Endothelial cell of umbilical vein (primary cell): ENCODE data around the gene DYNC1H1. TPM values are rescaled to one million over a fixed set of nuclear protein-coding genes. Genes with fewer than 3 reads are reported as not detected.

Source experiments
- BruUV-seq: library from RNA; stranded (reverse); fragments of 400-500 nt; replicated peaks from 2 replicates; lab custom pipeline; 2021; lab: Mats Ljungman, UMichigan
- CTCF ChIA-PET: fragments of 300-600, 350-600 bp; sonication (Branson Sonifier 250); formaldehyde crosslinking; loops from one replicate; lab custom pipeline; 2021; ENCODE audit warnings: antibody characterized with exemption, inconsistent platforms; lab: Charles Lee
- POLR2A ChIA-PET: fragments of 300-600, 350-600 bp; sonication (Branson Sonifier 250); formaldehyde crosslinking; loops from one replicate; lab custom pipeline; 2021; ENCODE audit warnings: antibody characterized with exemption, inconsistent platforms; lab: Charles Lee
- DNase-seq: peaks from one replicate; pipeline ENCODE4 v3.0.0-alpha.2; 2011; ENCODE audit warnings: low read depth, low spot score
- FAIRE-seq: peaks from 2 replicates; lab custom pipeline; 2011; peaks lifted over from hg19 to GRCh38; lab: Jason Lieb, UNC
- H2AFZ ChIP-seq: 2 replicates; pipeline ENCODE4 v1.6.0; 2012; ENCODE audit warnings: low read depth, low read length, control low read depth, inconsistent platforms
- H3K27ac ChIP-seq: 2 replicates; pipeline ENCODE4 v1.5.1; 2011; ENCODE audit warnings: low read depth, mild to moderate bottlenecking, control low read depth, low read length, moderate library complexity; ENCODE audit not compliant: insufficient read depth
- H3K27me3 ChIP-seq, 2 experiments: 2 replicates each; pipeline versions ENCODE4 v1.6.0 to v1.6.1; 2011; ENCODE audit warnings: low read length in 2 of 2, mixed read lengths in 1 of 2; ENCODE audit not compliant: control insufficient read depth in 2 of 2, insufficient read depth in 2 of 2
- H3K36me3 ChIP-seq, 2 experiments: 2 replicates in 1 of 2; 3 replicates in 1 of 2; pipeline ENCODE4 v1.5.1; 2011; ENCODE audit warnings: low read length in 2 of 2, mild to moderate bottlenecking in 1 of 2, moderate library complexity in 1 of 2; ENCODE audit not compliant: control insufficient read depth in 2 of 2, insufficient read depth in 2 of 2; ENCODE audit errors: extremely low read depth in 1 of 2
- H3K4me1 ChIP-seq: 3 replicates; pipeline ENCODE4 v1.5.1; 2011; ENCODE audit warnings: mild to moderate bottlenecking, low read length; ENCODE audit not compliant: control insufficient read depth, insufficient read depth; ENCODE audit errors: extremely low read depth
- H3K4me2 ChIP-seq: 2 replicates; pipeline ENCODE4 v1.6.1; 2011; ENCODE audit warnings: low read length, control low read depth, mixed read lengths; ENCODE audit not compliant: insufficient read depth
- H3K4me3 ChIP-seq, 3 experiments: fragments of 200-600 bp in 1 of 3; sonication (generic), shearing (Covaris generic) in 1 of 3; replicated peaks in 1 of 3; 2 replicates each; pipeline ENCODE4 v1.5.1; 2011 to 2016; ENCODE audit warnings: control low read depth in 3 of 3, low read length in 3 of 3, mild to moderate bottlenecking in 2 of 3, inconsistent platforms in 1 of 3, low read depth in 1 of 3, moderate library complexity in 1 of 3; ENCODE audit not compliant: insufficient read depth in 1 of 3
- H3K79me2 ChIP-seq: 2 replicates; pipeline ENCODE4 v1.6.0; 2012; ENCODE audit warnings: low read length, inconsistent platforms; ENCODE audit not compliant: control insufficient read depth, insufficient read depth
- H3K9ac ChIP-seq: replicated peaks from 2 replicates; pipeline ENCODE3; 2011; ENCODE audit warnings: low read length, control low read depth; ENCODE audit not compliant: insufficient read depth; ENCODE audit errors: extremely low read depth
- H3K9me1 ChIP-seq: replicated peaks from 3 replicates; pipeline ENCODE4 v1.6.0; 2011; ENCODE audit warnings: mild to moderate bottlenecking, low read length; ENCODE audit not compliant: control insufficient read depth, insufficient read depth; ENCODE audit errors: extremely low read depth
- H3K9me3 ChIP-seq: replicated peaks from 2 replicates; pipeline ENCODE4 v1.5.1; 2012; ENCODE audit warnings: low read length, inconsistent platforms; ENCODE audit not compliant: control insufficient read depth, insufficient read depth
- H4K20me1 ChIP-seq: replicated peaks from 2 replicates; pipeline ENCODE3; 2011; ENCODE audit warnings: mild to moderate bottlenecking, low read length; ENCODE audit not compliant: control insufficient read depth, insufficient read depth; ENCODE audit errors: extremely low read depth
- CTCF ChIP-seq, 2 donors: IDR thresholded peaks; 1 replicate in 1 of 2; 2 replicates in 1 of 2; pipeline ENCODE4 v1.5.1; 2011; ENCODE audit warnings: low read length in 2 of 2, mild to moderate bottlenecking in 2 of 2, moderate library complexity in 2 of 2, control low read depth in 1 of 2, inconsistent platforms in 1 of 2, low read depth in 1 of 2; ENCODE audit not compliant: insufficient read depth in 1 of 2; ENCODE audit errors: extremely low read depth in 1 of 2
- EZH2 ChIP-seq: IDR thresholded peaks from 2 replicates; pipeline ENCODE4 v1.6.1; 2012; ENCODE audit warnings: borderline replicate concordance, low read depth, mild to moderate bottlenecking, moderate library complexity, low read length, inconsistent platforms; ENCODE audit not compliant: severe bottlenecking
- FOS ChIP-seq: IDR thresholded peaks from 2 replicates; pipeline ENCODE4 v1.6.1; 2011; ENCODE audit warnings: mild to moderate bottlenecking, low read length, moderate library complexity, borderline replicate concordance; ENCODE audit not compliant: insufficient read depth
- GATA2 ChIP-seq: IDR thresholded peaks from 2 replicates; pipeline ENCODE4 v1.7.0; 2011; ENCODE audit warnings: low read depth, mild to moderate bottlenecking, moderate library complexity, mixed read lengths, low read length; ENCODE audit not compliant: insufficient read length, insufficient read depth
- JUN ChIP-seq: IDR thresholded peaks from 2 replicates; pipeline ENCODE4 v1.6.1; 2011; ENCODE audit warnings: borderline replicate concordance, low read depth; ENCODE audit not compliant: insufficient read length, insufficient read depth
- POLR2A ChIP-seq: IDR thresholded peaks from 2 replicates; pipeline ENCODE4 v1.6.1; 2012; ENCODE audit warnings: low read depth, mild to moderate bottlenecking, control low read depth, low read length
- POLR2AphosphoS5 ChIP-seq: IDR thresholded peaks from 2 replicates; pipeline ENCODE4 v1.6.1; 2012; ENCODE audit warnings: low read depth, mild to moderate bottlenecking, control low read depth, low read length, moderate library complexity; ENCODE audit not compliant: insufficient read depth
- dilution Hi-C: fragments of 300-500 bp; cut with MboI; formaldehyde crosslinking; loops from one replicate; pipeline ENCODE4 v1.15.0; 2019; ENCODE audit warnings: low sequenced_read_pairs; ENCODE audit not compliant: extremely low pct_ligation_motif_present
- intact Hi-C: fragments of 100-400 bp; cut with micrococcal nuclease; formaldehyde crosslinking; loops from one replicate; pipeline ENCODE4 v1.10.0; 2022
- polyA plus RNA-seq, 4 experiments: library from polyadenylated mRNA; depleted of rRNA in 3 of 4; stranded (reverse) in 3 of 4; unstranded in 1 of 4; fragments of >200 nt; gene quantifications; 2 replicates each; pipeline versions ENCODE4 v1.2.1 to v1.2.3, GENCODE V29; 2011 to 2012; ENCODE audit warnings: missing spikeins in 1 of 4
- total RNA-seq: library from RNA; stranded (reverse); gene quantifications from 2 replicates; pipeline ENCODE4 v1.2.3, GENCODE V29; 2021

Gene DYNC1H1
- total and polyA plus RNA-seq, 2 donors (not counting 3 experiments of a cell fraction or from before 2014, with no cell fraction given), result 254 to 648 TPM

GRCh38 chr14:101916816-101917412 is 47.5 kb upstream of the DYNC1H1 start:
- TF ChIP-seq EZH2 (no peak), POLR2A (no peak), CTCF (IDR thresholded peaks at IDR 0.05; ENCODE audit: extremely low read depth in 1 of 2, insufficient read depth in 1 of 2, low read depth in 1 of 2, low read length in 2 of 2) (no peak), POLR2AphosphoS5 (no peak), GATA2 (no peak), JUN (no peak), FOS (no peak)
- dilution Hi-C loops, result no loop called here
- Histone ChIP-seq H3K36me3 (peaks cover 5% of the 10 kb centered on the region in 2 experiments), H3K4me2 (no peak overlapping the region), H3K27ac (no peak overlapping the region), H4K20me1 (no peaks in the 10 kb centered on the region), H2AFZ (no peak overlapping the region), H3K79me2 (no peaks in the 10 kb centered on the region), H3K9me1 (no peaks in the 10 kb centered on the region), H3K4me1 (no peaks in the 10 kb centered on the region), H3K9ac (no peak overlapping the region), H3K27me3 (no peaks in the 10 kb centered on the region), H3K4me3 (no peak overlapping the region), H3K9me3 (no peaks in the 10 kb centered on the region)
- ChIA-PET POLR2A (no interaction called here), CTCF (no interaction called here)
- BruUV-seq, result no TSS peak
- intact Hi-C loops, result no loop called here
- FAIRE-seq (no peak), DNase-seq (no peak)
